Choroid plexus epithelial cell (primary cell): ENCODE measurements around the gene TBC1D21.

ENCODE experiments used
- DNase-seq: peaks from one replicate; pipeline ENCODE4 v3.0.0-alpha.2; 2010; ENCODE audit warnings: low read depth
- H3K4me3 ChIP-seq: 2 replicates; pipeline ENCODE4 v1.5.1; 2011; ENCODE audit warnings: low read depth, mild to moderate bottlenecking, control low read depth, low read length, moderate library complexity
- TF ChIP-seq, protein P1 (sequence below): conservative IDR thresholded peaks from 2 replicates; pipeline ENCODE4 v1.5.1; 2011; ENCODE audit warnings: low read depth, mild to moderate bottlenecking, control low read depth, inconsistent platforms, low read length, moderate library complexity

TBC1D21 gene

GRCh38 chr15:73839699-73840377 lies 33.5 kb upstream of the TBC1D21 start:
- TF ChIP-seq, protein P1, sequence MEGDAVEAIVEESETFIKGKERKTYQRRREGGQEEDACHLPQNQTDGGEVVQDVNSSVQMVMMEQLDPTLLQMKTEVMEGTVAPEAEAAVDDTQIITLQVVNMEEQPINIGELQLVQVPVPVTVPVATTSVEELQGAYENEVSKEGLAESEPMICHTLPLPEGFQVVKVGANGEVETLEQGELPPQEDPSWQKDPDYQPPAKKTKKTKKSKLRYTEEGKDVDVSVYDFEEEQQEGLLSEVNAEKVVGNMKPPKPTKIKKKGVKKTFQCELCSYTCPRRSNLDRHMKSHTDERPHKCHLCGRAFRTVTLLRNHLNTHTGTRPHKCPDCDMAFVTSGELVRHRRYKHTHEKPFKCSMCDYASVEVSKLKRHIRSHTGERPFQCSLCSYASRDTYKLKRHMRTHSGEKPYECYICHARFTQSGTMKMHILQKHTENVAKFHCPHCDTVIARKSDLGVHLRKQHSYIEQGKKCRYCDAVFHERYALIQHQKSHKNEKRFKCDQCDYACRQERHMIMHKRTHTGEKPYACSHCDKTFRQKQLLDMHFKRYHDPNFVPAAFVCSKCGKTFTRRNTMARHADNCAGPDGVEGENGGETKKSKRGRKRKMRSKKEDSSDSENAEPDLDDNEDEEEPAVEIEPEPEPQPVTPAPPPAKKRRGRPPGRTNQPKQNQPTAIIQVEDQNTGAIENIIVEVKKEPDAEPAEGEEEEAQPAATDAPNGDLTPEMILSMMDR: no peak

GRCh38 chr15:73840771-73841170 lies 32.6 kb upstream of the TBC1D21 start:
- DNase-seq: no peak
- H3K4me3 ChIP-seq: no peak overlapping the region
- TF ChIP-seq, protein P1: no peak

More at GRCh38 chr15:73839699-73840377, 33.5 kb upstream of the TBC1D21 start:
- H3K4me3 ChIP-seq: no peak overlapping the region
- no peak for DNase-seq

GRCh38 chr15:73841756-73842725 lies 31.3 kb upstream of the TBC1D21 start:
- TF ChIP-seq, protein P1: no peak
- DNase-seq: no peak
- H3K4me3 ChIP-seq: no peak overlapping the region

GRCh38 chr15:73843787-73844186 lies 29.6 kb upstream of the TBC1D21 start:
- no peak overlapping the region for H3K4me3 ChIP-seq
- DNase-seq: no peak
- TF ChIP-seq, protein P1: no peak

- peak; percentile 50 for DNase-seq
- no peak overlapping the region for H3K4me3 ChIP-seq
- TF ChIP-seq, protein P1: no peak
These were observed 29.0 kb upstream of the TBC1D21 start for GRCh38 chr15:73844356-73844755.

GRCh38 chr15:73845507-73845906 lies 27.9 kb upstream of the TBC1D21 start:
- H3K4me3 ChIP-seq: no peak overlapping the region
- TF ChIP-seq, protein P1: no peak
- no peak for DNase-seq
